Skin epidermis (tissue), 12 donors: ENCODE data around the gene ARHGEF10L.

Experiments
- H3K27ac ChIP-seq, 21 experiments: fragments of 200-600 bp; sonication (generic) in 11 of 21; one replicate each; pipeline ENCODE4 v1.5.0; 2020; ENCODE audit warnings: mild to moderate bottlenecking in 3 of 21, inconsistent platforms in 2 of 21, moderate library complexity in 2 of 21
- H3K4me3 ChIP-seq, 7 experiments: fragments of 200-600 bp; sonication (generic) in 2 of 7; one replicate each; pipeline ENCODE4 v1.5.0; 2020; ENCODE audit warnings: inconsistent platforms in 2 of 7, mild to moderate bottlenecking in 2 of 7, moderate library complexity in 1 of 7

The ARHGEF10L gene

DNA sequence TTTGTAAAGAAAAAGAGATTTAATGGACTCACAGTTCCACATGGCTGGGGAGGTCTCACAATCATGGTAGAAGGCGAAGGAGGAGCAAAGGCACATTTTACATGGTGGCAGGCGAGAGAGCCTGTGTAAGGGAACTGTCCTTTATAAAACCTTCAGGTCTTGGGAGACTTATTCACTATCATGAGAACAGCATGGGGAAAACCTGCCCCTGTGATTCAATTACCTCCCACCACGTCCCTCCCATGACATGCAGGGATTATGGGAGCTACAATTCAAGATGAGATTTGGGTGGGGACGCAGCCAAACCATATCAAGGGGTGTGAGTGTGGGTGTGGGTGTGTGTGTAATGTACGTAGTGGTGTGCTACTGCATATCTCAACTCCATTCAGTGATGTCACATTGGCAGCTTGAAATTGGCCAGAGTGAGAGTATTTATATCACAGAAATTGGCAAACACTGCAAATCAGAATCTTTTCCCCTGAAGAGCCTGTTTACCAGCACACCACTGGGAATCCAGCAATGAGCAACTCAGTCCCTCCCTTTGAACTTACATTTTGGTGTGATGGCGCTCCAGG lies 5.4 kb downstream of the ARHGEF10L start:
- Histone ChIP-seq H3K4me3 (no peak overlapping the region), H3K27ac (peak overlapping the region in 9 of 21 experiments; percentile 16 to 64 (median 48))

DNA sequence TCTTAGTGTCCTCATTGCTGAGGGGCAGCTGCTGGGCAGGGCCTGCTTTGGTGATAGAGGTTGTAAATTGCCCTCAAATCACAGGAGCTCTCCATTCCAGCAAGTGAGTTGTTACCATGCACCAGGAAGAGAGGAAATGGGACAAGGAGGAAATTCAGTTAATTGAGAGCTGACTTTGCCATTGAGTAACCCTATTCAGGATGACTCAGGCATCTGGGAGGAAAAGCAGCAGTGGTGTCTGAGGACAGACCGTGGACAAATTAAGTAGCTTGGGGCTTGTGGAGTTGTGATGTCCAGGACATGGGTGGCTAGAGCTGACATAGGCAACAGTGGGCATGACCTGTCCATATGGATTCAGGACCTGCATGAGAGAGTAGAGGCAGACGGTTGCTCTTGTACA lies 5.9 kb downstream of the ARHGEF10L start:
- Histone ChIP-seq H3K27ac (peak overlapping the region in 8 of 21 experiments; percentile 16 to 64 (median 52)), H3K4me3 (no peak overlapping the region)

DNA sequence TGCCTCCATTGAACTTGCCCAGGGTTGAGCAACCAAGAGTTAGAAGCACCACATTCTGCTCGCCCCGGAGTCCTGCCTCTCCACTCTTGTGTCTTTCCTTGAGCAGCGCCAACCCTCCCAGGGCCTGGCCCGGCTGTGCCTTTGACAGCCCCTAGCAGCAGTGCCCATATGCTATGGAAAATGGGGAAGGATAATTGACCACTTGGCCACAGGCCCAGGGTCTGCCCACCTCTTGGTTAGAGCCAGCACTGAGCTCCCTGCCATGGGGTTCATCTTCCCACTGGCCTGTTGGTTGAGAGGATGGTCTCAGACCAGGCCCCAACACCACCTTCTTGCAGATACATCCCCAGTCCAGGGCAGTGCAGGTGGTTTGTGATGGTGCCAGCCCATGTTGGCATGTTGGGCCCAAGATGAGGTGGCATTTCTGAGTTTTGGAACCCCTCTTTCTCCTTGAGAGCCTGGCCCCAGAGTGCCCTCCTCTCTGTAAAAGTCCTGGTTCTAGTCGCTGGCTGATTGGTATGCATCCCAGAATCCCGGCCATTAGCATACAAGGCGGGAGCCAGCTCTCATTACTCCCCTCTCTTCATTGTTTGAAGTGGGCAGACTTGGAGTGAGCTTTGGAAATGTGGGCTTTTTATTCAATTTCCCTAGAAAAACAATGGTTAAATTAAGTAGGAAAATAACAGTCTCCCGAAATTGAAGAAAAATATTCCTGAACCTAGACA lies 7.6 kb downstream of the ARHGEF10L start:
- Histone ChIP-seq H3K4me3 (no peak overlapping the region), H3K27ac (peak overlapping the region in 2 of 21 experiments; percentile 1 to 2)

DNA sequence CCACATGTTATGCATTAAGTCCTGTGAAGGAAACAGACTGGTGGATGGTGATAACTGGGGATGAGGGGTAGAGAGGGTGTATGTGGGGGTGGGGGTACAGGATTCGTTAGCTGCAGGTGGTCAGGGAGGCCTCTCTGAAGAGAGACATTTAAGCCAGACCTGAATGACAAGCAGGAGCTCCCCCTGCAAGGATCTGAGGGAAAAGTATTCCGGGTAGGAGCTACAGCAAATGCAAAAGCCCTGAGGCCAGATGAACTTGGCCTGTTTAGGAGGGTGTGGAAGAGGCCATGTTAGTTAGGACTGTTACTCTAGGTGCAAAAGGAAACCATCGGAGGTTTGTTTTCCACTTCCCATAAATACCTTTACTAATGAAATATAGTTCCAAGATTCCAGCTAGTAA lies 9.9 kb downstream of the ARHGEF10L start:
- no peak overlapping the region for H3K27ac ChIP-seq
- no peak overlapping the region for H3K4me3 ChIP-seq

DNA sequence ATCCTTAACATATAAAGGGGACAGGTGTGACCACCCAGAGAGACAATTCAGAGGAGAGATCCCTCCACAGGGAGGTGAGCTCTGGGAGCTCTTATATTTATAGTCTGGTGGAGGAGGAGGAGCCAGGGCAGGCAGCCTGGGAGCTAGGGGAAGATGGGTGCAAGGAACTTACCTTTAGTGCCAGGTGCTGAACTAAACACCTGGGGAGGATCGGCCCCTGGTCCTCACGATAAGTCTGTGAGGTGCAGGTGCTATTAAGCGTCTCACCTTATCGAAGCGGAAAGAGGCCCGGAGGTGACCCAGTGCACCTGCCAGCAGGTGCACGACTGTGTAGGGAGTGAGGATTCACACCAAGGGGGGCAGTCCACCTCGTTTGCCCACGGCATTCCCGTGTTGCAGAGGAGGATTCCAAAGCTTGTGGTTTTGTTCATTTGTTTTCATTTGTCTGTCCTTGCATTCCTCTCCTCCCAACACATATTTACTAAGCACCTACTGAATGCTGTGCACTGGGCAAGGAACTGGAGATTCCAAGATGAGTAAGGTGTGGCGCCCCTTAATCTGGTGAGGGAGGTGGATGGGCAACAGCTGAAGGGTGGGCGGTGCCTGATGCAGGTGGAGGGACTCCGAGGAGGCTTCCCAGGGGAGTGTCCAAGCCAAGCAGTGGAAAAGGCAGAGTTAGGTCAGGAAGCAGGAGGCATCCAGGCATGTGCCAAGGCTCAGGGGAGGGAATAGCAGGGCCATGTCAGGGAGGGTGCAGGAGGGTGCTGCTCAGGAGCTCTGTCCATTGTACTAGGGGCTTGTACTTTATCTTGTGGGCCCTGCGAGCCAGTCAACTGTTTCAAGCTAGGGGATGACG lies 11.5 kb downstream of the ARHGEF10L start:
- Histone ChIP-seq H3K4me3 (no peak overlapping the region), H3K27ac (peak overlapping the region in 14 of 21 experiments; percentile 11 to 82 (median 44))

DNA sequence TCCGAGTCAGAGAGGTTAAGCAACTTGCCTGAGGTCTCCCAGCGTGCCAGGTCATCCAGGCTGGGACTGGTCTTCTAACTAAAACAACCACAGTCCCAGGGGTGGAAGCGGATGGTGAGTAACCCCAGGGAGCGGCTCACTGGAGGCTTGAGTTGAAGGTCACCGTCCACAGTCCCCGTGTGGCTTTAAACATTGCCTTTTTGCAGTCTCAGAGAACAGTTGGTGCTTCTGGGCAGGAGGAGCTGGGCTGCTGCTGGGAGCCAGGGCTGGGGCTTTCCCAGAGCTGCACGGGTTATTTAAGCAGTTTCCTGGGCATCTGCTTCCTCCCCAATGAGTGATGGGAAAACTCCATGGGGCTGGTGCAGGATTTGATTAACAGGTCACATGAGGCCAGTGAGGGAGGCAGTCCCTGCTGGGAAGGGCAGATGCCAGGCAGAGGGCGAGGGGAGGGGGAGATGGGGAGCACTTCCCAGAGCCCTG lies 12.3 kb downstream of the ARHGEF10L start:
- Histone ChIP-seq H3K27ac (peak overlapping the region in 13 of 21 experiments; percentile 11 to 82 (median 42)), H3K4me3 (no peak overlapping the region)

DNA sequence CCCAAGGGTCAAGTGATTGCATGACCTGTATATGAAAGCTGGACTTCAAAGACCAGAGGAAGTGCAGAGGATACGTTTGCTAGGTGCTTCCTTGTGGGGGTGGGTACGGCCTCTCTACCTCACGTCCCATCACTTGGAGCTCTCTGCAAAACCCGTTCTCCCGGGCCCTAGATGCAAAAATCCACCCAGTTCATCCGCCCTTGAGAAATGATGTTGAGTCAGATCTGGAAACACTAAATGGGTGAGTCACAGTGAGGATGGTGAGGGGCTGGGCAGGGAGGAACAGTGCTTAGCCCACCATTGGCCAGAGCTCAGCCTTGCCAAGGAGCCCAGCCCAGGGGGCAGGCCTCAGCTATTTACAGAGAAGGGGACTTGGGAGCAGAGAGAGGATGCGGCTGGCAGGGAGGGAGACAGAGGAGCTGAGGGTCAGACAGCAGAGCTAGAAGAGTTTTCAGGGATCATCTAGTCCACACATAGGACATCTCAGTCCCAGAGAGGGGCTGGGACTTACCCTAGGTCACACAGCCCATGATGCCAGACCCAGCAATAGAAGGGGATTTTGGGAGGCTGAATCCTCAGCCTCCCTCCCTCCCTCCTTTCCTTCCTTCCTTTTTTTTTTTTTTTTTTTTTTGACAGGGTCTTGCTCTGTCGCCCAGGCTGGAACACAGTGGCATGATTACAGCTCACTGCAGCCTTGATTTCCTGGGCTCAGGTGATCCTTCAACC lies 14.6 kb downstream of the ARHGEF10L start:
- H3K27ac ChIP-seq = peak overlapping the region in 17 of 21 experiments; percentile 6 to 82 (median 57)

DNA sequence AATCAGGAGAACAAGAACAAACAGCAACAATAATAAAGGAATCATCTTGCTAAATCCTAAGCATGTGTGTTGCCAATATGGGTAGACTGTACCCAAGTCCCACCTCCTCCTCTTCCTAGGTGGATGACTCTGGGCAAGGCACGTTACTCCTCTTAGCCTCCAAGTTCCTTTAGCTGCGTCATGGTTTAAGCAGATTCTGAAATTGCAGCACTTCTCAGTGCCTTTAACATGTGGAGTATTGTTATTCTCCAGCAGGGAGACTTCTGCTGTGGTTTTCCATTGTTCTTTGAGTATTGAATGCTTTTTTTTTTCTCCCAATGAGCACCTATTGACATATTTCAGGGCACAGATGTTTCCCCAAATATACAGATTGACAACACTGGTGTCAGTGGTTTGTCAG lies 15.5 kb downstream of the ARHGEF10L start:
- Histone ChIP-seq H3K4me3 (no peak overlapping the region), H3K27ac (peak overlapping the region in 8 of 21 experiments; percentile 26 to 78 (median 58))

More for the DNA sequence above, 14.6 kb downstream of the ARHGEF10L start:
- H3K4me3 ChIP-seq = no peak overlapping the region

DNA sequence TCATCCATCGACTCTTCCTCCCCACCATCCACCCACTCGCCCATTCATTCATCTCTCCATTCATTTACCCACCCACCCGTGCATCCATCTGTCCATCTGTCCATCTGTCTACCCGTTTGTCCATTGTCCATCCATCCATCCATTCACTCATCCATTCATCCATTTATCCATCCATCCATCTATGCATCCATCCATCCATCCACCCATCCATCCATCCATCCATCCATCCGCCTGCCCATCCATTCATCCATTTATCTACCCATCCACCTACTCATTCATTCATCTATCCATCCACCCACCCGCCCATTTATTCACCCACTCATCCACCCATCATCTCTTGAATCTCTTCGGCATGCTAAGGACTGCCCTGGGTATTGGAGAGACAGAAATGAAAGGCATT lies 18.5 kb downstream of the ARHGEF10L start:
- no peak overlapping the region for H3K4me3 ChIP-seq
- peak overlapping the region in 1 of 21 experiments; percentile 68 for H3K27ac ChIP-seq

DNA sequence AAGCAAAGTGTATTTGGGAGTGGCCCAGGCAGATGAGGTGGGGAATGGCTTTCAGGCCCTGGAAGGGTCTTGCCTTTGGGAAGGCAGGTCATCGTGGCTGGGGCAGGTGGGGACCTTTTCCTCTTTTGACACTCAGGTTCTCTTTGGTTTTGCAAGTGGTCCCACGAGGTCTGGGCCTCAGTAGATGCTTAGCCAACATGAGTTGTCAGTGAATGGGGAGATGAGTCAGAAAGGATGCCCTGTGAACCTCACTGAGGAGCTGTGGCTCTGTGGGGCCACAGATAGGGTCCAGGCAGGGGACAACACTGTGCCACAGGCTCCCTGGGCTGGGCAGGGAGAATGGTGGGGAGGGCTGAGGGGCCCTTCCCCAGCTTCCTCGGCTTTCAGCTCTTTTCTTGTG lies 19.0 kb downstream of the ARHGEF10L start:
- peak overlapping the region in 3 of 21 experiments; percentile 1 to 68 (median 3) for H3K27ac ChIP-seq
- H3K4me3 ChIP-seq = no peak overlapping the region

DNA sequence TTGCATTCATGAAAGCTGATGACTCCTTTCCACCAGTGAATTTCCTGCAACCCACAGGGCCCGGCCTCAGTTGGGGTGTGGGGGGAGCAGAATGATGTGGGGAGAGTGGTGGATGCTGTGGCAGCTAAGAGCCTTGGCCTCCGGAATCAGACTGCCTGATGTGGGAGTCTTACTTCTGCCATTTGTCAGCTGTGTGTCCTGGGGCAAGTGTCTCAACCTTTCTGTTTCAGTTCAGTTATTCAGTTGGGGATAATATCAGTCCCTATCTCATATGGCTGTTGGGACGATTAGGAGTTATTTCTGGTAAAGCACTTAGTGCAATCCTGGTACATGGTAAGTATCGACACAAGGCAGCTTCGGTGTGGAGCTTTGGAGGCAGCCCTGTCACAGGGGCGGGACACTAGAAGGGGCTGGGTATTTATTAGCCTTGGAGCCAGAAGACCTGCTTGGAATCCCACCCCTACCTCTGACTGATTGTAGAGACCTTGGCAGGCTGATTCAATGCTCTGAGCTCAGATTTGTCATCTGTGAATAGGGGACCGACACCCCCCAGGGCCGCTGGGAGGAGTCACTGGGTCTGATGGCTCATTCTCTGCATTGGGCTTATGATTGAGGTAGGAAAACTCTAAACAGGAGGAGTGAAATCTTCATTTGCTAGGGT lies 19.6 kb downstream of the ARHGEF10L start:
- Histone ChIP-seq H3K4me3 (no peak overlapping the region), H3K27ac (peak overlapping the region in 9 of 21 experiments; percentile 1 to 74 (median 41))

DNA sequence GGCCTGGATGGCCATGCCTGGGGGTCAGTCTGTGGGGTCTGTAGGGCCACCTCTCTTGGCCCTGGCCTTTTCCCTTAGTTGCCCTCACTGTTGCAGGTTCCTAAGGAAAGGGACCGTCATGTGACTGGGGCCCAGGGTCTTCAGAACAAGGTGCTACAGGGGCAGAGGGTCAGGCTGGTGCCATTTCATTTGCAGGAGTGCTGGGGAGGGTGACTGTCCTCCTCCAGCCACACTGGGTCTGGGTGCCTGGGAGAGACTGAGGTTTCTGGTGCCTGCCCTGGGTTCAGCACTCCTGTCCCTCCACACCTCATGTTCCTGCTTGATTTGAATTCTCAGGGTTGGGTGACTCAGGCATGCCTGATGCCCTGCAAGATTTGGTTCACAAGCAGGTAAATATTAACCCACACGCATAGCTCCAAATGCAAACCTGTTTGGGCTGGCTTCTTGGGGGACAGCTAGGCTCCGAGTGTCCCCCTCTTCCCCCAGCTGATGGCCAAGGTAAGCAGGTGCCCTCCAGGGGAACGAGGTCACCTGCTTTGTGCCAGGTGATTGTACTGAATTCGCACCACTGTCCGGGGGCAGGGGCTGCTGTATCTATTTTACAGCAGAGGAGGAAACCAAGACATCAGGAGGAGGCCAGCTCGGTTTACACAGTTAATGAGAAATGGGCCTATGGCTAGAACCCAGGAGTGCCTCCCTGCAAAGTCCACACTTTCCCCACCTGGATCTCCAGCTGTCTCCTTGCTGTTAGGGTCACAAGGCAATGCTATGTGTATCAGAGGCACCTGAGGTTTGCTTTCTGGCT lies 20.3 kb downstream of the ARHGEF10L start:
- H3K27ac ChIP-seq = peak overlapping the region in 14 of 21 experiments; percentile 0 to 80 (median 39)
- H3K4me3 ChIP-seq = no peak overlapping the region

DNA sequence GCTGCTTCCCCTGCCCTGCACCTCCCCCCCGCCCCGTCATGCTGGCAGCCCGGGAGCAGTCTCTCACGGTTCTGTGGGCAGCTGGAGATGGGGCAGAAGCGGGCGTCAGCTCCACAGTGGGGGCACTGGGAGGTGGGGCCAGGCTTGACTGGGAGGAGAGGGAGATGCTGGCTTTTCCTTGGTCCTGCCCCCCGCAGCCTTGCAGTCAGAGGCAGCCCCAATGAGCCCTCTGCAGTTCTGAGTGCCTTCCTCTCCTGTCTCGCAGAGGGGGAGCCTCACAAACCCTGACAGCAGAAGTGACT lies 21.7 kb downstream of the ARHGEF10L start:
- H3K27ac ChIP-seq = peak overlapping the region in 20 of 21 experiments; percentile 11 to 80 (median 60)
- H3K4me3 ChIP-seq = no peak overlapping the region

DNA sequence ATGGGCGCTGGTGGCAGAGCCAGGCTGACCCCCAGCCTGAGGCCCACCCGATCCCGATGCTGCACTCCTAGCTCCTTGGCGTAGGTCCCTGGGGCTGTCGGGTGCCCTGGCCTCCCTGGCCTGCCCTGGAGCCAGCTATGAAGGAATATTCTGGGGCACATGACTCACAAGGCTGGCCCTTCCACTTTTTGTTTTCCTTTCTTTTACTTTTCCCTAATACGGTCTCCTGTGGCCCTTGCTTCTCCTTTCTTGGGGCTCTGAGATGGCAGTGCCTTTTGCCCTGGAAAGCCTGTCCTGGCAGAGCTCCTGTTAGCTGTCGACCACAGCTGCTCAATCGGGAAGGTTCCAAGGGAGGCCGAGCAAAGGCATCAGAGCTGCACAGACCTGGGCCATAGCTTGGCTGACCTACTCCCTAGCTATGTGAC lies 22.1 kb downstream of the ARHGEF10L start:
- Histone ChIP-seq H3K27ac (peak overlapping the region in 20 of 21 experiments; percentile 11 to 80 (median 60)), H3K4me3 (no peak overlapping the region)

DNA sequence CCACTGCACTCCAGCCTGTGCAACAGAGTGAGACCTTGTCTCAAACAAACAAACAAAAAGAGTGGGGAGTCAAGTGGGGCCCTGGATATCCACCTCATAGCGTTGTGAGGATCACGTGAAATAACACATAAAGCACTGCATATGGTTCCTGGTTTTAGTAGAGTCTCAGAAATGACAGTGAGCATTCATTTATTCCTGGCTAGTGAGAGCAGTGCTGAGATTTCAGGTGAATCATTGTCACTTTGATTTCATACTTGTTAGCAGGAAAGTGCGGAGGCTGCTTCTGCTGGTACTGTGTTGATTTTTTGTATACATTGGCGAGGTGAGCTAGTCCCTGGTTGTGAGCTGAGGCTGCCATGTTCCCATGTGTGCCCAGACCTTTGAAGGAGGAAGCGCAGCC lies 22.9 kb downstream of the ARHGEF10L start:
- Histone ChIP-seq H3K27ac (peak overlapping the region in 8 of 21 experiments; percentile 2 to 80 (median 60)), H3K4me3 (no peak overlapping the region)

DNA sequence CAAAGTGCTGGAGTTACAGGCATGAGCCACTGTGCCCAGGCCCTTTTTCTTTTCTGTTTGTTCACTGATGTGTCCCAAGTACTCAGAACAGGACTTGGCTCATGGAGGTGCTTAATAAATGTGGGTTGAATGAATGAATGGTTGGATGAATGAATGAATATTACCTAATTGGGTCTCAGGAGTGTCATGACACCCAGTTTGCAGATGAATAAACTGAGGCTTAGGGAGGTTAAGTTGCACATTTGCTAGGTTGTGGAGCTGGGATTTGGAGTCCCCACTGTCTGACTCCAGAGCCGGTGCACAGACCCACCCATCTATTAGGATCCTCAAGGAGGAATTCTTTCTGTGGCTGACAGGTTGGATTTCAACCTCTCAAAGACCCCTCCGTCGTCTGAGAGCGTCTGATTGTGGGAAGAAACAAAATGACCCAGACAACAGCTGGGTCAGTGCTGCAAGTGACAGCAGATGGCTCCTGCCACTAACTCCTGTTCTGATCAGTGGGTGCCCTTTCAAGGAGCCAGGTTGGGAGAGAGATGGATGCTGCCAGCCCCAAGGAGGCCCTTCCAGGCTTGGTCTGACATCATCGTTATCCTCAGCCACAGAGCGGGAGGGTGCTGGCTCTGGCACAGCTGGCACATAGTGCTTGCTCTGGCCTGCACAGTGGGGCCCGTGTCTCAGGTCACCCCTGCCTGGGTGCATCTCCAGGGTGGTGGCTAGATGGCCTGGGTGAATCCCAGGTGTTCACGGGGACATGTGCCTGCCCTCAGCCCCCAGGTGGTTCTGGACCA lies 24.2 kb downstream of the ARHGEF10L start:
- H3K27ac ChIP-seq = peak overlapping the region in 7 of 21 experiments; percentile 6 to 77 (median 42)
- no peak overlapping the region for H3K4me3 ChIP-seq
